IPS-NIHi11 (cell line): ENCODE results near the gene PLTP.
"Not testable (repeated sequence)": the region's sequence is repeated elsewhere in the genome, so short reads cannot be mapped to it uniquely, and the experiment has no call there.

ENCODE experiments used
- DNase-seq: peaks from one replicate; pipeline ENCODE4 v3.0.0; 2012; ENCODE audit warnings: mixed read lengths, low spot score

The PLTP gene

GRCh38 chr20:45944965-45945677 lies 33.2 kb upstream of the PLTP start:
- DNase-seq: no peak

- no peak for DNase-seq
Measured at GRCh38 chr20:45944151-45944964, 32.4 kb upstream of the PLTP start.

GRCh38 chr20:45943613-45944012 lies 31.7 kb upstream of the PLTP start:
- DNase-seq: no peak

- DNase-seq: no peak
Measured at GRCh38 chr20:45940469-45940868, 28.5 kb upstream of the PLTP start.

GRCh38 chr20:45940053-45940452 lies 28.1 kb upstream of the PLTP start:
- DNase-seq: no peak

GRCh38 chr20:45938727-45939438 lies 26.9 kb upstream of the PLTP start:
- peak; percentile 53 for DNase-seq

- DNase-seq: no peak
Measured at GRCh38 chr20:45937765-45938164, 25.8 kb upstream of the PLTP start.

- DNase-seq: no peak
Measured at GRCh38 chr20:45935416-45936046, 23.6 kb upstream of the PLTP start.

- DNase-seq: peak; percentile 97
Measured at GRCh38 chr20:45934586-45935415, 22.8 kb upstream of the PLTP start, which contains the start of gene PCIF1. Gene PCIF1 (plus strand): TSS chr20:45934683. CDS start chr20:45939000, 4,317 bp downstream.

GRCh38 chr20:45934046-45934585 lies 22.2 kb upstream of the PLTP start:
- DNase-seq: peak; percentile 60

- DNase-seq: peak; percentile 86
Measured at GRCh38 chr20:45933266-45934045, 21.5 kb upstream of the PLTP start.

- DNase-seq: not testable (repeated sequence)
Measured at GRCh38 chr20:45931680-45932079, 19.7 kb upstream of the PLTP start.

GRCh38 chr20:45927071-45927878 lies 15.3 kb upstream of the PLTP start:
- no peak for DNase-seq

GRCh38 chr20:45926731-45927070 lies 14.7 kb upstream of the PLTP start:
- DNase-seq: no peak

GRCh38 chr20:45925821-45926506 lies 14.0 kb upstream of the PLTP start:
- no peak for DNase-seq

- no peak for DNase-seq
Measured at GRCh38 chr20:45924391-45925261, 12.7 kb upstream of the PLTP start.

- DNase-seq: no peak
Measured at GRCh38 chr20:45921337-45922189, 9.6 kb upstream of the PLTP start.
